HG02763 (cell line): Measurements from ENCODE around the gene ADAMTS5.

ENCODE experiments used
- ATAC-seq: cut with Tn5 transposase; IDR thresholded peaks from one replicate; pipeline ENCODE4 v1.9.1; 2021; ENCODE audit warnings: mild to moderate bottlenecking, moderate library complexity; ENCODE audit not compliant: unreplicated experiment

The ADAMTS5 gene

GRCh38 chr21:26967062-26967913, at the start of gene ADAMTS5:
Gene ADAMTS5 (minus strand): TSS chr21:26967088. CDS start chr21:26966391, 697 bp downstream.
- ATAC-seq = no peak

- no peak for ATAC-seq
These were observed 34.6 kb upstream of the ADAMTS5 start for GRCh38 chr21:27001526-27001925.

- no peak for ATAC-seq
These were observed 16.7 kb upstream of the ADAMTS5 start for GRCh38 chr21:26983576-26983975.

GRCh38 chr21:26982767-26983166, 15.9 kb upstream of the ADAMTS5 start:
- no peak for ATAC-seq

- no peak for ATAC-seq
These were observed 10.9 kb upstream of the ADAMTS5 start for GRCh38 chr21:26977746-26978145.

GRCh38 chr21:26973226-26973625, 6.3 kb upstream of the ADAMTS5 start:
- ATAC-seq = no peak

- ATAC-seq = no peak
These were observed 5.3 kb upstream of the ADAMTS5 start for GRCh38 chr21:26972192-26972591.

- ATAC-seq = no peak
These were observed 3.3 kb upstream of the ADAMTS5 start for GRCh38 chr21:26969971-26970725.

- no peak for ATAC-seq
These were observed 233 bp downstream of the ADAMTS5 start for GRCh38 chr21:26966649-26967061.

GRCh38 chr21:26965907-26966581, 844 bp downstream of the ADAMTS5 start:
- no peak for ATAC-seq

GRCh38 chr21:26965040-26965906, 1.6 kb downstream of the ADAMTS5 start:
- ATAC-seq = no peak

GRCh38 chr21:26964170-26964778, 2.6 kb downstream of the ADAMTS5 start:
- ATAC-seq = no peak

GRCh38 chr21:26962621-26963181, 4.2 kb downstream of the ADAMTS5 start:
- no peak for ATAC-seq

- no peak for ATAC-seq
These were observed 5.2 kb downstream of the ADAMTS5 start for GRCh38 chr21:26961698-26962097.

- no peak for ATAC-seq
These were observed 8.1 kb downstream of the ADAMTS5 start for GRCh38 chr21:26958788-26959187.

GRCh38 chr21:26956813-26957212, 10.1 kb downstream of the ADAMTS5 start:
- ATAC-seq = no peak

GRCh38 chr21:26956216-26956615, 10.7 kb downstream of the ADAMTS5 start:
- no peak for ATAC-seq

- no peak for ATAC-seq
These were observed 12.2 kb downstream of the ADAMTS5 start for GRCh38 chr21:26954662-26955121.

- ATAC-seq = no peak
These were observed 14.4 kb downstream of the ADAMTS5 start for GRCh38 chr21:26952374-26953066.
